DOHH2 (cell line): ENCODE measurements around the gene POLR2I.
A peak's percentile ranks its signal among the peaks of the same experiment; 100 is the strongest.

Experiments
- H3F3A ChIP-seq: fragments of 200-600 bp; sonication (generic), shearing (Covaris generic); 2 replicates; pipeline ENCODE4 v1.6.0; 2016; ENCODE audit warnings: antibody characterized with exemption, mild to moderate bottlenecking; ENCODE audit not compliant: control insufficient read depth, insufficient read depth
- H3K27ac ChIP-seq: fragments of 200-600 bp; sonication (generic); 2 replicates; pipeline ENCODE4 v1.5.1; 2014; ENCODE audit warnings: low read depth, mild to moderate bottlenecking, low read length, moderate library complexity
- H3K27me3 ChIP-seq: fragments of 200-600 bp; sonication (generic); 2 replicates; pipeline ENCODE4 v1.6.1; 2014; ENCODE audit warnings: mild to moderate bottlenecking, low read length, mixed read lengths; ENCODE audit not compliant: control insufficient read depth
- H3K36me3 ChIP-seq: fragments of 200-600 bp; sonication (generic); 2 replicates; pipeline ENCODE4 v1.6.1; 2014; ENCODE audit warnings: mild to moderate bottlenecking, low read length, moderate library complexity, mixed read lengths; ENCODE audit not compliant: control insufficient read depth
- H3K4me1 ChIP-seq: fragments of 200-600 bp; sonication (generic); 2 replicates; pipeline ENCODE4 v1.6.1; 2014; ENCODE audit warnings: mild to moderate bottlenecking, low read length, mixed read lengths; ENCODE audit not compliant: control insufficient read depth
- H3K4me2 ChIP-seq: fragments of 200-600 bp; sonication (generic); 2 replicates; pipeline ENCODE4 v1.6.0; 2014; ENCODE audit warnings: mild to moderate bottlenecking, low read length, moderate library complexity
- H3K4me3 ChIP-seq: fragments of 200-600 bp; sonication (generic); 2 replicates; pipeline ENCODE4 v1.5.1; 2014; ENCODE audit warnings: mild to moderate bottlenecking, low read length, mixed read lengths
- H3K79me2 ChIP-seq: fragments of 200-600 bp; sonication (generic); 2 replicates; pipeline ENCODE4 v1.6.1; 2014; ENCODE audit warnings: mild to moderate bottlenecking, low read length, mixed read lengths; ENCODE audit not compliant: control insufficient read depth
- H3K9me2 ChIP-seq: fragments of 200-600 bp; sonication (generic); replicated peaks from 2 replicates; pipeline ENCODE4 v1.6.1; 2014; ENCODE audit warnings: mild to moderate bottlenecking, low read length, mixed read lengths; ENCODE audit not compliant: control insufficient read depth
- H3K9me3 ChIP-seq: fragments of 200-600 bp; sonication (generic); 2 replicates; pipeline ENCODE4 v1.6.1; 2014; ENCODE audit warnings: antibody characterized with exemption, low read length, mixed read lengths; ENCODE audit not compliant: control insufficient read depth, insufficient read depth
- H4K20me1 ChIP-seq: fragments of 200-600 bp; sonication (generic); 2 replicates; pipeline ENCODE4 v1.6.0; 2014; ENCODE audit warnings: low read depth, mild to moderate bottlenecking, antibody characterized with exemption, low read length, moderate library complexity; ENCODE audit not compliant: control insufficient read depth, insufficient read depth
- CTCF ChIP-seq: fragments of 200-600 bp; sonication (generic); IDR thresholded peaks from one replicate; pipeline ENCODE4 v1.5.1; 2014; ENCODE audit warnings: antibody characterized with exemption, mild to moderate bottlenecking, low read depth, low read length; ENCODE audit not compliant: poor library complexity, severe bottlenecking
- EZH2phosphoT487 ChIP-seq: fragments of 200-600 bp; sonication (generic); IDR thresholded peaks from 2 replicates; pipeline ENCODE4 v1.6.1; 2017; ENCODE audit warnings: borderline replicate concordance, mild to moderate bottlenecking, antibody characterized with exemption, low read length, moderate library complexity, mixed read lengths

The POLR2I gene

GRCh38 chr19:36141039-36141927 lies 26.6 kb upstream of the POLR2I start:
- peak overlapping the region; percentile 84 for H3K4me3 ChIP-seq
- peak overlapping the region; percentile 67; the same call in 1 of the 2 replicates for H3K27ac ChIP-seq
- TF ChIP-seq EZH2phosphoT487 = no peak
- TF ChIP-seq CTCF = no peak
- H3K4me2 ChIP-seq = peak overlapping the region; percentile 85
- no peaks in the 10 kb centered on the region for H3K9me3 ChIP-seq
- peaks cover 34% of the 10 kb centered on the region for H3K36me3 ChIP-seq
- no peaks in the 10 kb centered on the region for H3F3A ChIP-seq
- no peaks in the 10 kb centered on the region for H3K27me3 ChIP-seq
- no peaks in the 10 kb centered on the region for H3K9me2 ChIP-seq
- H3K4me1 ChIP-seq = peaks cover 11% of the 10 kb centered on the region
- peaks cover 3% of the 10 kb centered on the region; the same call in 1 of the 2 replicates for H4K20me1 ChIP-seq
- H3K79me2 ChIP-seq = peaks cover 22% of the 10 kb centered on the region

GRCh38 chr19:36140304-36141038 lies 25.8 kb upstream of the POLR2I start:
- Histone ChIP-seq H3K36me3 (peaks cover 26% of the 10 kb centered on the region), H3K4me2 (peak overlapping the region; percentile 85), H3F3A (no peaks in the 10 kb centered on the region), H3K9me3 (no peaks in the 10 kb centered on the region), H3K9me2 (no peaks in the 10 kb centered on the region), H3K4me3 (peak overlapping the region; percentile 84), H3K27me3 (no peaks in the 10 kb centered on the region), H3K4me1 (peaks cover 11% of the 10 kb centered on the region), H4K20me1 (peaks cover 3% of the 10 kb centered on the region; the same call in 1 of the 2 replicates), H3K79me2 (peaks cover 22% of the 10 kb centered on the region), H3K27ac (peak overlapping the region; percentile 67)
- TF ChIP-seq CTCF = no peak
- TF ChIP-seq EZH2phosphoT487 = no peak

GRCh38 chr19:36139473-36140303 lies 25.0 kb upstream of the POLR2I start, which contains the start of gene CAPNS1:
Gene CAPNS1, plus strand, starts transcription at chr19:36140066. Its CDS starts 946 bp downstream, at chr19:36141012.
- no peaks in the 10 kb centered on the region for H3K9me3 ChIP-seq
- H3K9me2 ChIP-seq = no peaks in the 10 kb centered on the region
- peaks cover 3% of the 10 kb centered on the region; the same call in 1 of the 2 replicates for H4K20me1 ChIP-seq
- peaks cover 21% of the 10 kb centered on the region for H3K36me3 ChIP-seq
- peak within 1 kb of the TSS; percentile 84 for H3K4me3 ChIP-seq
- peak within 1 kb of the TSS; percentile 85 for H3K4me2 ChIP-seq
- TF ChIP-seq EZH2phosphoT487 = no peak
- peaks cover 22% of the 10 kb centered on the region for H3K79me2 ChIP-seq
- H3K4me1 ChIP-seq = peaks cover 11% of the 10 kb centered on the region
- H3F3A ChIP-seq = no peaks in the 10 kb centered on the region
- no peaks in the 10 kb centered on the region for H3K27me3 ChIP-seq
- H3K27ac ChIP-seq = peak within 1 kb of the TSS; percentile 67
